ENCODE measurements around the gene GFOD2.

The GFOD2 gene

GRCh38 chr16:67720236-67720635 is 1.1 kb upstream of the GFOD2 start:
- Histone ChIP-seq H2AFZ (ENCODE audit: low read length, unreplicated experiment) (no peak overlapping the region), H3K27ac (ENCODE audit: low read depth, low read length) (0 out of 2 replicates have a peak overlapping the region, but pooled peaks have one; percentile 70)

GRCh38 chr16:67719778-67720144 is 645 bp upstream of the GFOD2 start:
- peaks cover 34% of the 10 kb centered on the region for H3K79me2 ChIP-seq (ENCODE audit: control insufficient read depth, insufficient read depth, low read length, unreplicated experiment)
- H3K4me3 ChIP-seq (ENCODE audit: low read depth, low read length): peak overlapping the region; percentile 90
- H3K27ac ChIP-seq (ENCODE audit: low read depth, low read length): peak overlapping the region; percentile 70
- no peaks in the 10 kb centered on the region for H3K36me3 ChIP-seq (ENCODE audit: insufficient read depth, low read length)
- no peaks in the 10 kb centered on the region for H3K27me3 ChIP-seq (ENCODE audit: insufficient read depth, low read length)
- H3K4me1 ChIP-seq (ENCODE audit: control insufficient read depth, insufficient read depth, low read length, unreplicated experiment): peaks cover 17% of the 10 kb centered on the region
- H2AFZ ChIP-seq (ENCODE audit: low read length, unreplicated experiment): peak overlapping the region; percentile 86

More at GRCh38 chr16:67720236-67720635, 1.1 kb upstream of the GFOD2 start:
- peak overlapping the region; percentile 90 for H3K4me3 ChIP-seq (ENCODE audit: low read depth, low read length)
- H3K79me2 ChIP-seq (ENCODE audit: control insufficient read depth, insufficient read depth, low read length, unreplicated experiment): peaks cover 34% of the 10 kb centered on the region
- H3K27me3 ChIP-seq (ENCODE audit: insufficient read depth, low read length): no peaks in the 10 kb centered on the region
- H3K36me3 ChIP-seq (ENCODE audit: insufficient read depth, low read length): no peaks in the 10 kb centered on the region
- H3K4me1 ChIP-seq (ENCODE audit: control insufficient read depth, insufficient read depth, low read length, unreplicated experiment): peaks cover 17% of the 10 kb centered on the region

GRCh38 chr16:67718668-67719047 is 458 bp downstream of the GFOD2 start:
- H3K4me3 ChIP-seq (ENCODE audit: low read depth, low read length): peak overlapping the region; percentile 90
- peak overlapping the region; percentile 6 for H2AFZ ChIP-seq (ENCODE audit: low read length, unreplicated experiment)
- H3K36me3 ChIP-seq (ENCODE audit: insufficient read depth, low read length): no peaks in the 10 kb centered on the region
- H3K27me3 ChIP-seq (ENCODE audit: insufficient read depth, low read length): no peaks in the 10 kb centered on the region
- no peak overlapping the region for H3K27ac ChIP-seq (ENCODE audit: low read depth, low read length)
- peaks cover 40% of the 10 kb centered on the region for H3K79me2 ChIP-seq (ENCODE audit: control insufficient read depth, insufficient read depth, low read length, unreplicated experiment)
- H3K4me1 ChIP-seq (ENCODE audit: control insufficient read depth, insufficient read depth, low read length, unreplicated experiment): peaks cover 17% of the 10 kb centered on the region

GRCh38 chr16:67716097-67716496 is 3.0 kb downstream of the GFOD2 start:
- H3K4me1 ChIP-seq (ENCODE audit: control insufficient read depth, insufficient read depth, low read length, unreplicated experiment): peaks cover 17% of the 10 kb centered on the region
- H3K27ac ChIP-seq (ENCODE audit: low read depth, low read length): no peak overlapping the region
- H3K36me3 ChIP-seq (ENCODE audit: insufficient read depth, low read length): no peaks in the 10 kb centered on the region
- no peaks in the 10 kb centered on the region for H3K27me3 ChIP-seq (ENCODE audit: insufficient read depth, low read length)
- peaks cover 47% of the 10 kb centered on the region for H3K79me2 ChIP-seq (ENCODE audit: control insufficient read depth, insufficient read depth, low read length, unreplicated experiment)
- no peak overlapping the region for H3K4me3 ChIP-seq (ENCODE audit: low read depth, low read length)
- H2AFZ ChIP-seq (ENCODE audit: low read length, unreplicated experiment): no peak overlapping the region

- Histone ChIP-seq H3K27me3 (ENCODE audit: insufficient read depth, low read length) (no peaks in the 10 kb centered on the region), H3K4me1 (ENCODE audit: control insufficient read depth, insufficient read depth, low read length, unreplicated experiment) (peaks cover 7% of the 10 kb centered on the region), H3K79me2 (ENCODE audit: control insufficient read depth, insufficient read depth, low read length, unreplicated experiment) (peaks cover 52% of the 10 kb centered on the region), H3K27ac (ENCODE audit: low read depth, low read length) (no peak overlapping the region), H2AFZ (ENCODE audit: low read length, unreplicated experiment) (no peak overlapping the region), H3K4me3 (ENCODE audit: low read depth, low read length) (no peak overlapping the region), H3K36me3 (ENCODE audit: insufficient read depth, low read length) (no peaks in the 10 kb centered on the region)
Observed at GRCh38 chr16:67714522-67714921, 4.6 kb downstream of the GFOD2 start.

- no peak overlapping the region for H3K4me3 ChIP-seq (ENCODE audit: low read depth, low read length)
- H3K4me1 ChIP-seq (ENCODE audit: control insufficient read depth, insufficient read depth, low read length, unreplicated experiment): peaks cover 8% of the 10 kb centered on the region
- no peaks in the 10 kb centered on the region for H3K36me3 ChIP-seq (ENCODE audit: insufficient read depth, low read length)
- peaks cover 51% of the 10 kb centered on the region for H3K79me2 ChIP-seq (ENCODE audit: control insufficient read depth, insufficient read depth, low read length, unreplicated experiment)
- no peak overlapping the region for H2AFZ ChIP-seq (ENCODE audit: low read length, unreplicated experiment)
- no peak overlapping the region for H3K27ac ChIP-seq (ENCODE audit: low read depth, low read length)
- no peaks in the 10 kb centered on the region for H3K27me3 ChIP-seq (ENCODE audit: insufficient read depth, low read length)
Observed at GRCh38 chr16:67713647-67714273, 5.4 kb downstream of the GFOD2 start.

- no peaks in the 10 kb centered on the region for H3K27me3 ChIP-seq (ENCODE audit: insufficient read depth, low read length)
- peaks cover 5% of the 10 kb centered on the region for H3K4me1 ChIP-seq (ENCODE audit: control insufficient read depth, insufficient read depth, low read length, unreplicated experiment)
- no peaks in the 10 kb centered on the region for H3K36me3 ChIP-seq (ENCODE audit: insufficient read depth, low read length)
- no peak overlapping the region for H2AFZ ChIP-seq (ENCODE audit: low read length, unreplicated experiment)
- H3K4me3 ChIP-seq (ENCODE audit: low read depth, low read length): no peak overlapping the region
- H3K79me2 ChIP-seq (ENCODE audit: control insufficient read depth, insufficient read depth, low read length, unreplicated experiment): peaks cover 25% of the 10 kb centered on the region
- no peak overlapping the region for H3K27ac ChIP-seq (ENCODE audit: low read depth, low read length)
Observed at GRCh38 chr16:67710607-67711006, 8.5 kb downstream of the GFOD2 start.

GRCh38 chr16:67709050-67709449 is 10.1 kb downstream of the GFOD2 start:
- H3K27ac ChIP-seq (ENCODE audit: low read depth, low read length): no peak overlapping the region
- H3K36me3 ChIP-seq (ENCODE audit: insufficient read depth, low read length): no peaks in the 10 kb centered on the region
- no peak overlapping the region for H2AFZ ChIP-seq (ENCODE audit: low read length, unreplicated experiment)
- H3K79me2 ChIP-seq (ENCODE audit: control insufficient read depth, insufficient read depth, low read length, unreplicated experiment): peaks cover 25% of the 10 kb centered on the region
- H3K27me3 ChIP-seq (ENCODE audit: insufficient read depth, low read length): no peaks in the 10 kb centered on the region
- H3K4me1 ChIP-seq (ENCODE audit: control insufficient read depth, insufficient read depth, low read length, unreplicated experiment): peaks cover 5% of the 10 kb centered on the region
- no peak overlapping the region for H3K4me3 ChIP-seq (ENCODE audit: low read depth, low read length)

GRCh38 chr16:67708368-67708771 is 10.7 kb downstream of the GFOD2 start:
- Histone ChIP-seq H3K79me2 (ENCODE audit: control insufficient read depth, insufficient read depth, low read length, unreplicated experiment) (peaks cover 20% of the 10 kb centered on the region), H3K36me3 (ENCODE audit: insufficient read depth, low read length) (no peaks in the 10 kb centered on the region), H3K4me1 (ENCODE audit: control insufficient read depth, insufficient read depth, low read length, unreplicated experiment) (peaks cover 5% of the 10 kb centered on the region), H3K27me3 (ENCODE audit: insufficient read depth, low read length) (no peaks in the 10 kb centered on the region), H3K4me3 (ENCODE audit: low read depth, low read length) (no peak overlapping the region), H3K27ac (ENCODE audit: low read depth, low read length) (no peak overlapping the region), H2AFZ (ENCODE audit: low read length, unreplicated experiment) (no peak overlapping the region)

GRCh38 chr16:67707790-67708189 is 11.3 kb downstream of the GFOD2 start:
- Histone ChIP-seq H3K79me2 (ENCODE audit: control insufficient read depth, insufficient read depth, low read length, unreplicated experiment) (peaks cover 16% of the 10 kb centered on the region), H2AFZ (ENCODE audit: low read length, unreplicated experiment) (no peak overlapping the region), H3K27ac (ENCODE audit: low read depth, low read length) (no peak overlapping the region), H3K4me1 (ENCODE audit: control insufficient read depth, insufficient read depth, low read length, unreplicated experiment) (peaks cover 5% of the 10 kb centered on the region), H3K36me3 (ENCODE audit: insufficient read depth, low read length) (no peaks in the 10 kb centered on the region), H3K4me3 (ENCODE audit: low read depth, low read length) (no peak overlapping the region), H3K27me3 (ENCODE audit: insufficient read depth, low read length) (no peaks in the 10 kb centered on the region)

GRCh38 chr16:67707210-67707609 is 11.9 kb downstream of the GFOD2 start:
- H2AFZ ChIP-seq (ENCODE audit: low read length, unreplicated experiment): no peak overlapping the region
- no peaks in the 10 kb centered on the region for H3K27me3 ChIP-seq (ENCODE audit: insufficient read depth, low read length)
- no peaks in the 10 kb centered on the region for H3K36me3 ChIP-seq (ENCODE audit: insufficient read depth, low read length)
- peaks cover 5% of the 10 kb centered on the region for H3K4me1 ChIP-seq (ENCODE audit: control insufficient read depth, insufficient read depth, low read length, unreplicated experiment)
- H3K79me2 ChIP-seq (ENCODE audit: control insufficient read depth, insufficient read depth, low read length, unreplicated experiment): peaks cover 16% of the 10 kb centered on the region
- no peak overlapping the region for H3K27ac ChIP-seq (ENCODE audit: low read depth, low read length)
- no peak overlapping the region for H3K4me3 ChIP-seq (ENCODE audit: low read depth, low read length)

Measured in ACC112 (cell line).